SKM-1 (cell line): ENCODE measurements around the gene PCYT2.
A peak's percentile ranks its signal among the peaks of the same experiment; 100 is the strongest.

Experiments used
- DNase-seq: peaks from one replicate; lab custom pipeline; 2025; ENCODE audit not compliant: unreplicated experiment; lab: John Stamatoyannopoulos, UW

The PCYT2 gene

DNA sequence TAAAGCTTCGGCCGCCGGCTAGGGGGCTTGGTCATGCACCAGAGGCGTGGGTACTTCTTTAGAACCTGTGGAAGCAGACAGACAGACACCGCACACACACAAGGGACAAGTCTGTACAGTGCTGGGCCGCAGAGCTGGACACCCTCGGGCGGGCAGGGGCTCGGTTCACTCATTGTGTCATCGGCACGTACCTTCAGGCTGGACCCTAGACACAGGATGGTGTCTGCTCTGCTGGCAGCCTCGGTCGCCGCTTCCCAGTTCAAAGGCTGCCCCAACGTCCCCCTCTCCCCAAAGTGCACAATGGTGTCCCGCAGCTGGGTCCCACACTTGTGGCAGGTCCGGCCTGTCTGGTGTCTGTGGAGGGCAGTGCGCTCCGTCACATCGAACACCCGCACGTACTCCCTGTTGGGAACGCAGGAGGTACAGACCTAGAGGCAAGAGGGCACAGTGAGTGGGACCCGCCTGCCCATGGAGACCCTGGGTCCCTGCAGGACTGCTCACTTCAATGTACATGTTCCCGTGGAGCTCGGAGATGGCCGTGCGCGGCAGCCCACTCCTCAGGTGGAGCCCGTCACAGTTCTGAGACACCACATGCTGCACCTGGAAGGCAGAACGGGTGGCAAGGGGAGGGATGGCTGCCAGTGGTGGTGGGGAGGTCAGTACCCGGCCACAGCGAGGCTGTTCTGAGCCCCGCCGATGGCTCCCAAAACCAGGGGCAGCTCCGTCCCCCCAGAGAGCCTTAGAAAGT lies 3.1 kb upstream of the PCYT2 start:
- DNase-seq, result no peak

DNA sequence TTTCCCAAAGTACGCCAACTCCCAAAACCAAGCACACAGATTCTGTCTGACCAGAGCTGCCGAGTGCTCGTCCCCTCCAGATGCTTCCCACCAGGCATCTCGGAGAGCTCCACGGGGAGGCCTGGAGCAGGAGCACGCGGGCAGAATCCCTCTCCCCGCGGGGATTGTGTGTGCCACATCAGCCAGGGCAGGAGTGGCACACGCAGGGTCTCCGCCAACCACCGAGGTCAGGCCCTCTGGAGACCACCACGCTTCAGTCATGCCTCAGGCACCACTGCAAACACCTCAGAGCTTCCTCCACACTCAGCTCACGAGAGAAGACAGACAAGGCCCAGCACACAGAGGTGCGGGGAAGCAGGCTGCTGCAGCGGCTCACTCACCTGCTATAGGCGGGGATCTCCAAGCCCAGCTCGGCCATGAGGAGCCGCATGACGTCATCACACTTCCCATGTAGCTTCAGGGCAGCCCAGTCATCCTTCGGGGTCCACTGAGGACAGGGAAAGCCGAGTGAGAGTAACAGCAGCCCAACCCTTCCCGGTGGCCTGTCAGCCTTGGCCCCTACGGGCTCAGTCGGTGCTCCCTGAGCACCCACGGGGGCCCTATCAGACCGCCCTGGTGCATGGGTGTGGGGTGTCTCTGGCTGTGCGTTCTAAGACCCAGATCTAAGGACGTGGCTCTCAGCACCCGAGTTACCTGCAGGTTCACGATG lies 2.3 kb upstream of the PCYT2 start:
- no peak for DNase-seq

DNA sequence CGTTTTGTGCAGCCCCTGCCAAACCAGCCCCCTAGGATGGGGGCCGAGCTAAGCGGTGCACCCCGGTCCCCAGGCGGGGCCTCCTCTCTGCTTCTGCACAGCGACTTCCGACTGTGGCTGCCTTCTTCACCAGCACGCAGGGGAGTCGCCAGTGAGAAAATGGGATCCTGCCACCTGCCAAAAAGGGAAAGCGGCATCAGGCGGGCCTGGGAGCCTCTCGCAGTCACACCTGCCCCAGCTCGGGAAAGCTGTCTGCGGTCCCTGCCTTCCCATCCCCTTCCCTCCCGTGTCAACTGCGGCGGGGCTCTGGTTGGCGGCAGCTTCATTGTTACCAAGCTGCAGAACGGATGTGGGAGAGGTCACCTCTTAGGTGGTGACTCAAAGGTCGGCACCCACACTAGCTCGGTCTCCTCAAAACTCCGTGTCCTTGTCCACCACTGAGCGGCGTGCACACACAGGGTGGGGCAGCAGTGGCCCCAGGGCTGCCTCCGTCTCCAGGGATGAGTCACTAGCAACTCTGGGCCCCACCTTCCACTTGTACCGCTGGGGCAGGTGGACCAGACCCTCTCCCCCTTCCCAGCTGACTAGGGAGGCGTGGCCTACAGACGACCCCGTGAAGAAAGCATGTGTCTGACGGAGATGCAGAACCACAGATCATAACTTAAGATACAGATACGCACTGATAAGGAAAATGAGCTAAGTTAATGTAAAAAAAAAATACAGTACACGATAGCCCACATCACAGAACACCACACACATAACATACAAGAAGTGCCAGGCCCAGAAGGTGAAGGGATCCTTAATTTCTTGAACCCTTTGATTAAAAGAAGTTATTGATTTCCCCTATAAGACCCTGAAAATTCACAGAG lies 1.5 kb upstream of the PCYT2 start:
- DNase-seq, result no peak

DNA sequence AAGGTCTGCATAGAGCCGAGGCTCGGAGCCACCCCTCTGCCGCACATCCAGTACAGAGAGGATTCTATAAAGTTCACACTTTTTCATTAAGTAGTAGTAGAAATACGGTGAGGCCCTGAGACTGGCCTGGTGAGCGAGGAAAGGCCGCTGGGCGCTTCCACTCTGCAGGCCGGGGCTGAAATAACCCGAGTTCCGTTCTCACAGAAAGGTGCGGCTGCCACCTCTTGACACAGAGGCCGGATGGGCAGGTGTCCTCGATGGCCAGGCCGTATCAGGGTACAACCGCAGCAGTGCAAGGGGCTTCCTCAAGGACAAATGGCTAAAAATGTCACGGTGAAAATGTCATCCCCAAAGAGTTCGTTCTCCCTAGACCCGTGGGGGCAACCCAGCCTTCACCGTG lies 770 bp upstream of the PCYT2 start:
- DNase-seq, result no peak

DNA sequence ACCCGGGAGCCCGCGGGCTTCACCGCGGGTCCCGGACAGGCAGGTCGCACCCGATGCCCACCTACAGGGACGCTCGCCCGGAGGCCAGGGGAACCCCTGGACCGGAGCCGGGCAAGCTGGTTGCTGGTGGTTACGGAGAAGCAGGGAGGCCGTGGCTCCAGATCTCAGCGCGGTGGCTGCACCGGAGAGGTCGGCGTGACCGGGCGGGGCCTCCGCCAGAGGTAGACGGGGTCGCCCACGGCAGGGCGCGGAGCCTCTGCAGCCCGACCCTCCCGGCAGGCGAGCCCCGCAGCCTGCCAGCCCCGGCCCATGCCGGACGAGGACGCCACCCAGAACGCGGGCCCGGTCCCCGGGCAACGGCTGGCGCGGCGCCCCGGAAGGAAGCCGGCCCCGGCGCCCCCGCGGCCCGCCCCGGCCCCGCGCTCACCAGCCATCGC lies 341 bp downstream of the PCYT2 start:
- no peak for DNase-seq

DNA sequence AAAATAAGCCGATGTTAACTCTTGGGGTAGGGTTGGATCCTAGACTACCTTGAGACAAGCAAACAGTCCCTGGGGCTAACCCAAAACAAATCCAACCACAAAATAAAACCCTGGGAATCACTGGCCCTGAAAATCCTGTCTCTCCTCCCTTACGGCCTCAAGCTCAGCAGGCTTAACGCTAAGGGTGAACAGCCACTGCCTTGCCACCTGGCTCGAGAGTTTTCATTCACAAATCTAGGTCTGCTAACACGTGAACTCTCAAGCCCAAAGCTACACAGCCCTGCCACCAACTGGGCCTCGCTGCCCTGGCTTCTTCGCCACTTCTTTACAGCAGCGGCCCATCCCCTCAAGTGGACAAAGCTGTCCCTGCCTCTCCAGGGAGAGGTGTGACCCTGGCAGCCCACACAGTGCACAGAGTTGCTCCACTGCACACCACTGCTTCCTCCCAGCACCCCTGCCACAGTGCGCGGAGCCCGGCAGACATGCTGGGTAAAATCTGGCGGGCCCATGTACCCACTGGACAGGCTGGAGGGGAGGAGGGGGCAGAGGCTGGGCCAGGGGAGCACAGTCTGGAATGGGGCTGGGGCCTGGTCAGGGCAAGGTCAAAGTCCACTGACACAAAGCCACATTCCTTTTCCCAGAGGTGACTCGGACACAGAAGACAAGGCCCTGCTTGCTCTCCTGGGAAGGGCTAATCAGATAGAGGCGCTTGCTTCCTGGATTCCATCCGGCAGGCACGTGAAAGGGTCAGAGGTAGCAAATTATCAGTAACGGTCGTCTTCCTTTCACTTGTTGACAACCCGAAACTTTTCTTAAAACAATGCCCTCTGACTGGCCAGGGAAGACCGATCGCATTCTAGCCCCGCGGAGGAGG lies 996 bp downstream of the PCYT2 start:
- peak; percentile 17 for DNase-seq

DNA sequence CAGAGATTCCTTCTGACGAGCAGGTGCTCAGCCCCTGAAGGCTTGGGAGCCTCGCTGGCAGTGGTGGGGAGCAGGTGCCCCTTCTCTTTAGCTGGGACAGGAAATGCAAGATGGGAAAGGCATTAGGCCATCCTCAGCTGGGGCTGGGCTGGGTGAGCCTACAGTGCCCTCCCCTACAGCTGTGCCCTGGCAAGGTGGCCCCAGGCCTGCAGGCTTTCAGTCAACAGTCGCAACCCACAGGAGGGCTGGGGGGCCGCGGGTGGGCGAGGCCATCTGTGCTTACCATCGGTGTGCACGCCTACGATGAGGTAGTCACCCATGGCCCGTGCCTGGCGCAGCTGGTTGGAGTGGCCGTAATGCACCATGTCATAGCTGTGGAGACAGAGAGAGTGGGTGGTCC lies 2.0 kb downstream of the PCYT2 start:
- DNase-seq, result no peak

DNA sequence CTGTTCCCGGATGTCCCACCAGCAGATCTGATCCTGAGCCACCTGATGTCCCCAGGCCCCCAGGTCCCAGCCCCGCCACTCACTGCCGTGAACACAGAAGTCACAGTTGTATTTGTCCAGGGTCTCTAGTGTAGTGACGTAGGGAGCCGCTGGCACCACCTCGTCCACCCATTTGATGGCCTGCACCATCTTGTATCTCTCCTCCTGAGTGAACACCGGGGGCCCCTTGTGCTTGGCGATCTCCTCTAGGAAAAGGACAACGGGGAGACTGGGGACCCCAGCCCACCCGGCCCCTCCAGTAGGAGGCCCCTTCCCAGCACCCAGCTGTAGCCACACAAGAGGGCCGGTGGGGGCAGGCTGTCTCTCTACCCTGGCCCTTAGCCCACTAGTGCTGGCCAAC lies 2.4 kb downstream of the PCYT2 start:
- no peak for DNase-seq

DNA sequence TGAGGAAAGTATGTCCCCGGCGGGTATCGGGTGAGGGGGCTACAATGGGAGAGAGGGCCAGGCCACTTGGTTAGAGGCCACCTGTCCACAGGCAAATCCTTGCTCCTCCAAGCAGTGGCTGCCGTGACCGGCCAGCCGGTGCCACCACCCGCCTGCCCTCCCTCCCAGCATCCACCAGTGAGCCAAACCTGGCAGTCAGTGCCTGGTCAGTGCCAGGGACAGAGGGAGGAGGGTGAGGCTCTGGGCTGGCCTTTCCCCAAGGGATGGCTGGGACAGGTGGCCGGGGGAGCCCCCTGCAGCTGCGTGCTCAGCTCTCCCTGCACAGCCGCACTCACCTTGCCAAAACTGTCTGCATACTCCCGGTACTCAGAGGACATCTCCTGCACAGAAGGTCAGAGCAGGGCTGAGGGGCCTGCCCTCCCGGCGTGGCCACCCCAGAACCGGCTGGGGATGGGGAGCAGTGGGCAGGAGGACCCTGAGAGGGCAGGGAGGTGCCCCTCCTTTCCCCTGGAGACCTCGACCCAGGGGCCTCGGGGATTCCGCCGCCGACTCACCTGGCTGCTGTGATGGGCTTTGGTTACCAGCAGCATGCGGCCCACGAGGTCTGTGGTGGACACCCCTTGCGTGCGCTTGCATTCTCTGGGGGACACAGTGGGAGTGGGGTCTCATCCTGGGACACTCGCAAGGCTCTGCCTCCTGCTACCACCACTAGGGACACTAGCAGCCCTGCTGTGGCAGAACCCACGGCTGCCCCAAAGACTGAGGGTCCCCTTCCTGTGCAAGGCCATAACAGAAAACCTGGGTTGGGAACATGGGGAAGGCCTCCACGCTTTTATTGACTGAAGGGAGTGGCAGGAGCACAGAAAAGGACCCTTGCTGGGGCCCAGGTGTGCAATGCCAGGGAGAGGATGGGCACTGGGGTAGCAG lies 3.7 kb downstream of the PCYT2 start:
- DNase-seq, result no peak

DNA sequence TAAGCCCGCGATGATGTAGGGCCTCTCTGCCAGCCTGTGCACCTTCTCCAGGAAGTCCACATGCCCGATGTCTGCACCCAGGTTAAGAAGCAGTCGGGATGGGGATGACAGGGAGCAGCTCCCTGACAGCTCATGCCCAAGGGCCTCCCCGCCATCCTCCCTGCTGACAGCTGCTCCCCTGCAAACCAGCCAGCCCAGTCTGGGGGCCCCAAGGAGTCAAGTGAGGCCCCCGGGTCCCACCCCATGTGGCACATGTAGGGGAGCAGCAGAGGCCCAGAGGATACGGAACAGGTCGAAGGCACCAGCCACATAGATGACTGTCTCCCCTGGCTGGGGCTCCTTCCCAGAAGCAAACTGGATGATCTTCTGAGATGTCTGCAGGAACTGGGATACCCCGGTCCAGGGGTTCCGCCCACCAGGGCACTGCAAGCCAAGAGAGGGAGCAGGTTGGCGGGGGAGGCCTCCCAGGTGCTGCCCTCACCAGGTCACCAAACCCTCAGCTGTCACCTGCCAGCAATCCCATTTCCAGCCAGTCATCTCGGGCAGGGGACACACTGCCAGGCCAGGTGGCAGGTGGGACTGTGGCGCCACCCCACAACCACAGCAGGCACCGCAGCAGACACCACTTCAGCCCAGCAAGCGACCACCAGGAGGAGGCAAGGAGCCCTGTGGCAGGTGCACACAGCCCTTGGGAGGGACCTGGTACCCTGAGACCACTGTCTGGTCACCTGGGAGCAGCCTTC lies 4.6 kb downstream of the PCYT2 start:
- no peak for DNase-seq

DNA sequence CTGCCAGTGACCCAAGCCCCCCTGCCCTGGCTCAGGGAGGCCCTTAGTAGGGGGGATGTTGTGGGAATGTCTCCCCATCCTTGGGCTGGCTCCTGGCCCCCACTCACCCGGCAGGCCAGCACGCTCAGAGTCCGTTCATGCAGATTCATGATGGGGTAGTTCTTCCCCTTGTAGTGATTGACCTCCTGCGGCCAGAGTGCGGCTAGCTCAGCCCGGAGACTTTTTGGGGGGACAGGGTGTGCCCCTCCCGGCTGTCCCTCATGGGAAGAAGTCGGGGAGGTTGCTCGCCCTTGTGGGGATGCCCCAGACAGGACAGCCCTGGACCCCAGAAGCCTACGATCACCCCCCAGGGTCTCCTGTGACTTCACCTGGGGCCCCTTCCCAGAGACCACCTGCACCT lies 5.2 kb downstream of the PCYT2 start:
- DNase-seq, result no peak

DNA sequence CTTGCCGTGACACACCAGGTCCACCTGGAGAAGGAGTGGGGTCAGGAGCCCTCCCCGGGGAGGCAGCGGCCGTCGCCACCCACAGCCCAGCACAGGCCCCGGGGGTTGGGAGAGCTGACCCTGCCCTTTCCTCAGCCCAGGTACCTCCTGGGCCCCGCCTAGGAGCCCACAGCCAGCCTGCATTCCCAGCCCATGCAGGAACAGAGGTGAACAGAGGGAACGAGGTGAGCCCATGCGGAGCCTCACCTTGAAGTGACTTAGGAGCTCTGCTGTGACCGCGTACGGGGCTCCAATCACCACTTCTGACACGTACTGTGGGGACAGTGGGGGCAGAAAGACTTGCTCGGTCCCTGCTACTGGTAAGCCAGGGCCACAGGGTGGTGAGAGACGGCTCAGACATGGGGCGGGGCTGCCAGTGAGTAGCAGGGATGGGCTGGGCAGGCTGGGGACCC lies 5.7 kb downstream of the PCYT2 start:
- no peak for DNase-seq

DNA sequence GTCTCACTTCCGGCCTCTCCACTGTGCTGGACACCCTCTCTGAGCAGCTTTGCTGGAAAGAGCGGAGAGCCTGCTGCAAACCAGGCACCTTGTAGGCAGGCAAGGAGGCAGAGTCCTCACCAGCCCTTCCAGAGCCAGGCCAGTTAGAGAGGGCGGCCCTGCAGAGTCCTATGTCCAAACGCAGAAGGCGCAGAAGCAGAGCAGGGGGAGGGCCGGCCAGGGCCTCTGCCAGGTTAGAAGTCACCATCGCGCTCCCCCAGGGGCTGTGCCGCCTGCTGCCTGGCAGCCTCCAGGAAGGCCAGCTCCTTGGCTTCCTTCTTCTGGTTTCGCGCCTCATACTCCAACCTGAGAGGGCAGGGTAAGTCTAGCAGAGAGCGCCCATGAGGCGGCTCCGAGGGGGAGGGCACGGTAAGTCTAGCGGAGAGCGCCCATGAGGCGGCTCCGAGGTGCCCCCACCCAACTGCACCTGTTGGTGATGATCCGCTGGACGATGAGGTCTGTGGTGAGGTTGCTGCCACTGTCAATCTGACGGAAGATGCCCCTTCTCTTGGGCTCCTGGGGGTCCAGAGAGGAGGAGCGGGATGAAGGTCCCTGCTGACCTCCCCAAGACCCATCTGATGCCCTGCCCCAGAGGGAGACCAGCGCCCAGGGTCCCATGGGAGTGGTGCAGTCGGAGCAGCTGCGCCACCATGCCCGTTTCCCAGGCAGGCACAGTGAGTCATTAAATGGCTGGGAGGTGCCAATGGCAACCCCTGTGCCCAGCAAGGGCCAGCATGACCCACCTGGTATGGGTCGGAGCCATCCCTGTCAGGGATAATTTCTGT lies 6.4 kb downstream of the PCYT2 start:
- DNase-seq, result no peak

DNA sequence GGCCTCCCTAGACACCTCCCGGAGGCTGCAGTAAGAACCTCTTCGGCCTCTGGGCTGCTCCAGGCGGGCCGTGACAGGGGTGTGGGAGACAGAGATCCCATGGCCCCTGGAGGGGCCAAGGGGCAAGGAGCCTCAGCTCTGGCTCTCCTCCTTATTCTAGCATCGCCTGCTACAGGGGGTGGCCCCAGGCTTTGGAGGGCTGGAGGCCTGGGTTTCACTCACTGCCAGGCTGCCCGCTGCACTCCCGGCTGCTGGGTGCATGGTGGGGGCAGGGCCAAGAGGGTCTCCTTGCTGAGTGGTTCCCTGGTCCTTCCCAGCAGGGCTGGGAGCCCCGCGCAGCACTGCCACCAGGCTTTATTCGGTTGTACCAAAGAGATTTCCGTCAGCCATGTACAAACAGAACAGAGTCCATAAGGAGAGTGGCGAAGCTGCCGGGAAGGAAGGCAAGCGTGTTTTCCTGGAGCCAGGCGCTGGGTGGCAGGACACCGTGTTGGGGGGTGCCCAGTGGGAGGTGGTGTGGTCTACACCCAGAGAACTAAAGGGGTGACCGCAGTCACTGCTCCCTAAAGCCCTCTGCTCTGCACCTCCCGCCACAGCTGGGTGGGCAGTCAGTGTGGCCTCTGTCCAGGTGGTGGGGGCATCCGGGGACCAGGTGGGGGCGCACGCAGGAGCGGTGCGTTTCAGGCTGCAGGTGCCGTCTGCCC lies 7.2 kb downstream of the PCYT2 start:
- DNase-seq, result no peak

DNA sequence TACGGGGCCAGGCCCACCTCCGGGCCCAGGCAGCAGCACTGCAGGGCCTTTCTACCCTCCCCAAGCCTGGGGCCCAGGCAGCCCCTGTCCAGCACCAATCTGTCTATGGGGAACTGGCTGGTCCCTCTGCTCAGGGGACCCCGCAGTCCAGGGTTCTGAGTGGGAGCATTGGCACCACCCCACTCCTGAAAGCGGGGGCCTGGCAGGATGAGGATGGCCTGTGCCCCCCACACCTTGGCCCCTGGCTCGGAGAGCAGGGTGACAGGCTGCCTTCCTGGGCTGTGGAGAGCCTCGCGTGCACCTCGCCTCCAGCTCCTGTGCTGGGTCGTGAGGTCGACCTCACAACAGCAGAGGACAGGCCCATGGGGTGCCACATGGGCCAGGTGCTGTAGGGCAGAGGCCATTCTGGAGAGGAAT lies 7.8 kb downstream of the PCYT2 start:
- DNase-seq, result no peak

DNA sequence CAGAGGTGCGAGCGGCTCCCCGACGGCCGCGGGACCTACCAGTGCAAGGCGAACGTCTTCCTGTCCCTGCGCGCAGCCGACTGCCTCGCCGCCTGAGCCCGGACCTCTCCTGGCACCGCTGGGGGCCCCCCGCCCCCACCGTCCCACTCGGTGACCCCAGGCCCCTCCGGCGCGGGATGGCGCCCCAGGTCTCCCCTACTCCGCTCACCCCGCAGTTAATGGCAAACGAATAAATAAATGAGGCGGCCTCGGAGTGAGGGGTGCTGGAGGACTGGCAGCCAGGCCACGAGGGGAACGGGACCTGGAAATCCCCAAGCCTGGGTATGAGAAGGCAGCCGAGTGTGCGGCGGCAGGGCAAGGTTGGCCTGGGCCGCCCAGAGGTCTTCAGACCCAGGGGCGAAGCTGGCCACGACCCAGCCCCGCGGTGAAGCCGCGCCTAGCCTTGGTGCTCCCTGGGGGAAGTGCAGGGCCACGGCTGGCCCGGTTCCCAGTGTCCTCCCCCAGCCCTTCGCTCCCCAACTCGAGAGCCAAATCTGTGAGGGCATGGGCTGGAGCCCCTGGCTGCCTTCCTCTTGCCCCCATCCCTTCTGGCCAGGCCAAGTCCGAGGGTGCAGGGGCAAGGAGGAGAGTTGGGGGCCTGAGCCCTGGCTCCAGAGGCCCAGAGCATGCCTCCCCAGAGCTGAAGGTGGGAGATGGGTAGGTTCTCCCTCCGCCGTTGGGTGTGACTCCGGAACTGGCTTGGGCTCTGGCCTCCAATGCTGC lies 8.4 kb downstream of the PCYT2 start:
- DNase-seq, result no peak
